ENCODE data around the gene KSR2. TPM values are rescaled to one million over a fixed set of nuclear protein-coding genes. Genes with fewer than 3 reads are reported as not detected.

Gene KSR2
- total RNA-seq, 1 experiment from 2014 or later: 1.3 TPM

DNA sequence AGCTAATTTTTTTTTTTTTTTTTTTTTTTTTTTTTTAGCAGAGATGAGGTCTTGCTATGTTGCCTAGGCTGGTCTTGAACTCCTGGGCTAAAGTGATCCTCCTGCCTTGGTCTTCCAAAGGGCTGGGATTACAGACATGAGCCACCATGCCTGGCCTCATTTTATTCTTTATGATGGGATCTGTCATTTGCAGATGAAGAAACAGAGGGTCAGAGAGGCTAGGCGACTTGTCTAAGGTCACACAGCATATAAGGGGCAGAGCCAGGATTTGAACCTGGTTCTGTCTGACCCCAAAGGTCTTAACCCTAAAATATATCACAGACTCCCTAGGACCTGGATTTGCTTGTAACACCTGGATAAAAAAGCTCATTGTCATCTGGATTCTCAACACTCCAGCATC, 282.6 kb downstream of the KSR2 start:
- no peak for DNase-seq
- Mint-ChIP-seq H3K9me3 (no peaks in the 10 kb centered on the region), H3K4me1 (peaks cover 22 to 24% of the 10 kb centered on the region in 2 experiments), H3K27me3 (ENCODE audit: low read depth) (peaks cover 3% of the 10 kb centered on the region; the same call in 1 of the 2 replicates), H3K36me3 (ENCODE audit: insufficient read depth in 1 of 3, low read depth in 3 of 3) (no peaks in the 10 kb centered on the region), H3K27ac (no peak overlapping the region), H3K4me3 (no peak overlapping the region)
- Histone ChIP-seq H3K27me3 (ENCODE audit: insufficient read depth, low read length) (no peaks in the 10 kb centered on the region), H3K79me1 (ENCODE audit: insufficient read depth, low read depth, low read length, poor library complexity, severe bottlenecking) (no peaks in the 10 kb centered on the region), H3K23me2 (ENCODE audit: insufficient read length, low read depth, low read length, poor library complexity, severe bottlenecking) (no peaks in the 10 kb centered on the region), H3K14ac (ENCODE audit: insufficient read depth, low read length) (no peak overlapping the region), H4K91ac (ENCODE audit: insufficient read length, low read depth, low read length) (no peak overlapping the region), H2BK20ac (ENCODE audit: low read depth, low read length, poor library complexity, severe bottlenecking) (no peak overlapping the region), H2BK120ac (ENCODE audit: low read depth, low read length, poor library complexity, severe bottlenecking) (no peak overlapping the region), H3K9ac (ENCODE audit: extremely low read depth, insufficient read length, low read length) (no peak overlapping the region), H4K8ac (replicated peaks; ENCODE audit: insufficient read length, low read depth, low read length) (no peak overlapping the region), H4K5ac (ENCODE audit: insufficient read length, low read depth, low read length) (no peak overlapping the region), H3K4me2 (ENCODE audit: insufficient read depth, insufficient read length, low read length) (no peak overlapping the region), H2AFZ (ENCODE audit: low read length) (no peak overlapping the region), H3K79me2 (ENCODE audit: insufficient read depth, low read length) (no peaks in the 10 kb centered on the region), H3K9me3 (ENCODE audit: control insufficient read depth, low read depth, low read length) (no peaks in the 10 kb centered on the region), H3K56ac (ENCODE audit: insufficient read length, low read depth, low read length) (no peak overlapping the region), H3K18ac (ENCODE audit: insufficient read length, low read depth, low read length) (no peak overlapping the region), H3K27ac (ENCODE audit: insufficient read length, low read depth, low read length) (no peak overlapping the region), H2BK5ac (ENCODE audit: insufficient read length, low read length) (no peak overlapping the region), H2BK15ac (ENCODE audit: low read depth, low read length) (no peak overlapping the region), H2BK12ac (ENCODE audit: insufficient read length, low read depth, low read length) (no peak overlapping the region), H2AK5ac (ENCODE audit: insufficient read length, low read length) (no peak overlapping the region), H3K4ac (ENCODE audit: low read depth, low read length) (no peak overlapping the region), H3T11ph (ENCODE audit: low read length) (no peak overlapping the region), H4K20me1 (ENCODE audit: control insufficient read depth, insufficient read depth, insufficient read length) (no peaks in the 10 kb centered on the region), H3K4me1 (ENCODE audit: insufficient read depth, low read length) (peaks cover 3% of the 10 kb centered on the region; the same call in 1 of the 2 replicates), H3K23ac (ENCODE audit: insufficient read length, low read depth, low read length) (no peak overlapping the region)
- WGBS (ENCODE audit: extremely low coverage, insufficient read length, low lambda C conversion rate): no CpG with 5 or more reads among the region's 1 CpG
- TF ChIP-seq, protein P1, sequence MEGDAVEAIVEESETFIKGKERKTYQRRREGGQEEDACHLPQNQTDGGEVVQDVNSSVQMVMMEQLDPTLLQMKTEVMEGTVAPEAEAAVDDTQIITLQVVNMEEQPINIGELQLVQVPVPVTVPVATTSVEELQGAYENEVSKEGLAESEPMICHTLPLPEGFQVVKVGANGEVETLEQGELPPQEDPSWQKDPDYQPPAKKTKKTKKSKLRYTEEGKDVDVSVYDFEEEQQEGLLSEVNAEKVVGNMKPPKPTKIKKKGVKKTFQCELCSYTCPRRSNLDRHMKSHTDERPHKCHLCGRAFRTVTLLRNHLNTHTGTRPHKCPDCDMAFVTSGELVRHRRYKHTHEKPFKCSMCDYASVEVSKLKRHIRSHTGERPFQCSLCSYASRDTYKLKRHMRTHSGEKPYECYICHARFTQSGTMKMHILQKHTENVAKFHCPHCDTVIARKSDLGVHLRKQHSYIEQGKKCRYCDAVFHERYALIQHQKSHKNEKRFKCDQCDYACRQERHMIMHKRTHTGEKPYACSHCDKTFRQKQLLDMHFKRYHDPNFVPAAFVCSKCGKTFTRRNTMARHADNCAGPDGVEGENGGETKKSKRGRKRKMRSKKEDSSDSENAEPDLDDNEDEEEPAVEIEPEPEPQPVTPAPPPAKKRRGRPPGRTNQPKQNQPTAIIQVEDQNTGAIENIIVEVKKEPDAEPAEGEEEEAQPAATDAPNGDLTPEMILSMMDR (conservative IDR thresholded peaks at IDR 0.05): no peak

Measured in H9 (cell line).